ENCODE data around the gene SPON2.

DNA sequence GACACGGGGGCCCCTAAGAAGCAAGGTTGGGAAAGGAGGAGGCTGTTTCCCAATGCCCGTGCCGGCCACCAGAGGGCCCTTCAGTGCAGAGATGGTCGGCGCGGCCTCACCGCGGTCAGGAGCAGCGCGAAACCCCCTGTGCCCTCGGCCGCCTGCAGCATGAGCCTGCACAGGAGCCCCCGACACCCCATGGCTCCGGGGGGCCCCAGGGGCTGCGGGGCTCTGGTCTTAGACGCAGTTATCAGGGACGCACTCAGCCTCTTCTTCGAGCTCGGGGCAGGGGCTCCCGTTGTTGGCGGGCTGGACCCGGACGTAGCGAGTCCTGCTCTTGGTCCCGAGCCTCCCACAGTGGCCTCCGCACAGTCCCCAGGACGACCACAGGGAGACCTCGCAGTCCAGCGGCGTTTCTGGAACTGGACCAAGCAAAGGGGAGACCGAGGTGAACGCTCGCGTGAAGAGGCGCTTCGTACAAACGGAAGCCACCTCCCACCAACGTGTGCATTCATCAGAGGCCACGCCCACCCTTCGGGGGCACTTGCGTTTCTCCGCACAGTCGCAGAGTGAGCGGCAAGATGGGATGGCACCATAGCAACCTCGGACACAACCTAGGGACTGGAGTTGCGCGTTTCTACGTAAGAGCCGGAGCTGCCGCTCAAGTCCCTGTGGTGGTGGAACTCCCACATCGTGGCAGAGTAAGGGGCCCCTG is 5.0 kb downstream of the SPON2 start:
- TF ChIP-seq, protein P1, sequence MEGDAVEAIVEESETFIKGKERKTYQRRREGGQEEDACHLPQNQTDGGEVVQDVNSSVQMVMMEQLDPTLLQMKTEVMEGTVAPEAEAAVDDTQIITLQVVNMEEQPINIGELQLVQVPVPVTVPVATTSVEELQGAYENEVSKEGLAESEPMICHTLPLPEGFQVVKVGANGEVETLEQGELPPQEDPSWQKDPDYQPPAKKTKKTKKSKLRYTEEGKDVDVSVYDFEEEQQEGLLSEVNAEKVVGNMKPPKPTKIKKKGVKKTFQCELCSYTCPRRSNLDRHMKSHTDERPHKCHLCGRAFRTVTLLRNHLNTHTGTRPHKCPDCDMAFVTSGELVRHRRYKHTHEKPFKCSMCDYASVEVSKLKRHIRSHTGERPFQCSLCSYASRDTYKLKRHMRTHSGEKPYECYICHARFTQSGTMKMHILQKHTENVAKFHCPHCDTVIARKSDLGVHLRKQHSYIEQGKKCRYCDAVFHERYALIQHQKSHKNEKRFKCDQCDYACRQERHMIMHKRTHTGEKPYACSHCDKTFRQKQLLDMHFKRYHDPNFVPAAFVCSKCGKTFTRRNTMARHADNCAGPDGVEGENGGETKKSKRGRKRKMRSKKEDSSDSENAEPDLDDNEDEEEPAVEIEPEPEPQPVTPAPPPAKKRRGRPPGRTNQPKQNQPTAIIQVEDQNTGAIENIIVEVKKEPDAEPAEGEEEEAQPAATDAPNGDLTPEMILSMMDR (conservative IDR thresholded peaks at IDR 0.05 in 1 of 2, IDR thresholded peaks at IDR 0.05 in 1 of 2; ENCODE audit: extremely low read depth in 1 of 2, insufficient read depth in 1 of 2, low read depth in 1 of 2, low read length in 2 of 2) = peak; percentile 67 to 92
- no peak for TF ChIP-seq EZH2 (IDR thresholded peaks at IDR 0.05; ENCODE audit: borderline replicate concordance, low read length)
